SK-N-SH (cell line): Measurements from ENCODE around the gene BTBD18. TPM values are rescaled to one million over a fixed set of nuclear protein-coding genes. Genes with fewer than 3 reads are reported as not detected.

Experiments used
- CTCF ChIA-PET: fragments of 300-600, 350-600 bp; formaldehyde crosslinking; extraction: SDS; loops from one replicate; lab custom pipeline; 2021; lab: Yijun Ruan, JAX
- POLR2A ChIA-PET: fragments of 350-600 bp; sonication (Branson Sonifier 250); formaldehyde crosslinking; extraction: SDS; loops from one replicate; lab custom pipeline; 2020; ENCODE audit warnings: antibody characterized with exemption, inconsistent platforms; lab: Yijun Ruan, JAX
- DNase-seq: peaks from one replicate; pipeline ENCODE4 v3.0.0; 2012
- H2AFZ ChIP-seq: fragments of 200-600 bp; sonication (generic); 2 replicates; pipeline ENCODE4 v1.8.1; 2016; ENCODE audit warnings: antibody characterized with exemption, mild to moderate bottlenecking, low read depth
- H3F3A ChIP-seq: fragments of 200-600 bp; sonication (generic); replicated peaks from 2 replicates; pipeline ENCODE3; 2016; ENCODE audit warnings: antibody characterized with exemption, mild to moderate bottlenecking; ENCODE audit not compliant: insufficient read depth
- H3K27ac ChIP-seq, 2 experiments: fragments of 200-500 bp in 1 of 2; fragments of 200-600 bp in 1 of 2; sonication (Bioruptor generic) in 1 of 2; sonication (generic), shearing (Covaris generic) in 1 of 2; 2 replicates each; pipeline versions ENCODE4 v1.5.1 to v1.6.1; 2014 to 2016; ENCODE audit warnings: low read depth in 2 of 2, inconsistent platforms in 1 of 2, low read length in 1 of 2, mild to moderate bottlenecking in 1 of 2, mixed read lengths in 1 of 2
- H3K27me3 ChIP-seq: fragments of 200-600 bp; sonication (generic), shearing (Covaris generic); 2 replicates; pipeline ENCODE4 v1.6.1; 2016; ENCODE audit warnings: mixed run types; ENCODE audit not compliant: insufficient read depth
- H3K36me3 ChIP-seq, 2 experiments: fragments of 200-500 bp in 1 of 2; fragments of 200-600 bp in 1 of 2; sonication (Bioruptor generic) in 1 of 2; sonication (generic) in 1 of 2; replicated peaks in 1 of 2; 2 replicates each; pipeline versions ENCODE3 to v1.5.1; 2014 to 2016; ENCODE audit warnings: low read length in 1 of 2, mild to moderate bottlenecking in 1 of 2; ENCODE audit not compliant: insufficient read depth in 2 of 2, control insufficient read depth in 1 of 2
- H3K4me1 ChIP-seq, 2 experiments: fragments of 200-500 bp in 1 of 2; fragments of 200-600 bp in 1 of 2; sonication (Bioruptor generic) in 1 of 2; sonication (generic), shearing (Covaris generic) in 1 of 2; 2 replicates each; pipeline versions ENCODE4 v1.5.1 to v1.6.1; 2014 to 2016; ENCODE audit warnings: low read depth in 1 of 2, low read length in 1 of 2, mixed run types in 1 of 2; ENCODE audit not compliant: insufficient read depth in 2 of 2, control insufficient read depth in 1 of 2
- H3K4me2 ChIP-seq: fragments of 200-600 bp; sonication (generic), shearing (Covaris generic); 2 replicates; pipeline ENCODE4 v1.6.1; 2017; ENCODE audit warnings: mixed run types
- H3K4me3 ChIP-seq, 2 experiments: fragments of 200-500 bp in 1 of 2; fragments of 200-600 bp in 1 of 2; sonication (Bioruptor generic) in 1 of 2; sonication (generic), shearing (Covaris generic) in 1 of 2; 2 replicates each; pipeline versions ENCODE4 v1.5.1 to v1.8.1; 2014 to 2016; ENCODE audit warnings: low read depth in 2 of 2, inconsistent platforms in 1 of 2, low read length in 1 of 2, mild to moderate bottlenecking in 1 of 2, mixed read lengths in 1 of 2, moderate library complexity in 1 of 2
- H3K79me2 ChIP-seq: fragments of 200-600 bp; sonication (generic); 2 replicates; pipeline ENCODE4 v1.8.1; 2017; ENCODE audit warnings: mild to moderate bottlenecking; ENCODE audit not compliant: insufficient read depth
- H3K9ac ChIP-seq: fragments of 200-600 bp; sonication (generic); 2 replicates; pipeline ENCODE4 v1.6.1; 2017; ENCODE audit warnings: mixed run types
- H3K9me2 ChIP-seq: fragments of 200-600 bp; sonication (generic); 2 replicates; pipeline ENCODE4 v1.6.1; 2017; ENCODE audit warnings: mixed run types
- H3K9me3 ChIP-seq: fragments of 200-600 bp; sonication (generic); 2 replicates; pipeline ENCODE4 v1.6.1; 2017; ENCODE audit warnings: mixed run types, mild to moderate bottlenecking, moderate library complexity
- H4K20me1 ChIP-seq: fragments of 200-600 bp; sonication (generic); 2 replicates; pipeline ENCODE4 v1.6.1; 2017; ENCODE audit warnings: mild to moderate bottlenecking, mixed run types; ENCODE audit not compliant: insufficient read depth
- ELF1 ChIP-seq: IDR thresholded peaks from 2 replicates; pipeline ENCODE4 v1.4.0; 2012
- EZH2phosphoT487 ChIP-seq: fragments of 200-600 bp; sonication (generic); IDR thresholded peaks from 2 replicates; pipeline ENCODE4 v1.6.1; 2017; ENCODE audit warnings: low read depth, mixed run types, mild to moderate bottlenecking, antibody characterized with exemption, moderate library complexity, borderline replicate concordance
- FOXJ3 ChIP-seq: sonication (generic); formaldehyde crosslinking; IDR thresholded peaks from 2 replicates; pipeline ENCODE4 v1.5.1; 2020; ENCODE audit warnings: mild to moderate bottlenecking, missing genetic modification reagents
- GABPA ChIP-seq: IDR thresholded peaks from 2 replicates; pipeline ENCODE4 v1.4.0; 2012; ENCODE audit warnings: low read depth, mild to moderate bottlenecking
- NFIC ChIP-seq: IDR thresholded peaks from 2 replicates; pipeline ENCODE4 v1.4.0; 2012; ENCODE audit warnings: borderline replicate concordance
- POLR2AphosphoS5 ChIP-seq: IDR thresholded peaks from 2 replicates; pipeline ENCODE4 v1.6.1; 2012; ENCODE audit warnings: low read depth, low read length
- RAD21 ChIP-seq: IDR thresholded peaks from 2 replicates; pipeline ENCODE4 v1.6.1; 2012; ENCODE audit warnings: mild to moderate bottlenecking, low read length
- SIN3A ChIP-seq: IDR thresholded peaks from 2 replicates; pipeline ENCODE4 v1.6.1; 2012; ENCODE audit warnings: low read depth, mild to moderate bottlenecking, low read length, moderate library complexity, borderline replicate concordance
- TAF1 ChIP-seq: IDR thresholded peaks from 2 replicates; pipeline ENCODE4 v1.6.1; 2012; ENCODE audit warnings: low read depth, mild to moderate bottlenecking, low read length, moderate library complexity, borderline replicate concordance
- WGBS: methylation state at CpG from one replicate; pipeline ENCODE4 v1.1.6; 2017; ENCODE audit warnings: low lambda C conversion rate; 5-methylcytosine and 5-hydroxymethylcytosine counted together
- polyA plus RNA-seq, 3 experiments: library from polyadenylated mRNA; depleted of rRNA; stranded (reverse); fragments of >200 nt; gene quantifications; 2 replicates each; pipeline ENCODE4 v1.2.3, GENCODE V29; 2012
- TF ChIP-seq, protein P1 (sequence below): IDR thresholded peaks from 2 replicates; pipeline ENCODE4; 2012
- TF ChIP-seq, protein P2 (sequence below): IDR thresholded peaks from 2 replicates; pipeline ENCODE4 v1.4.0; 2012; ENCODE audit warnings: low read depth, borderline replicate concordance

Gene BTBD18
- polyA plus RNA-seq, 1 of the 3 experiments (the other 2 are of a cell fraction): not detected

DNA sequence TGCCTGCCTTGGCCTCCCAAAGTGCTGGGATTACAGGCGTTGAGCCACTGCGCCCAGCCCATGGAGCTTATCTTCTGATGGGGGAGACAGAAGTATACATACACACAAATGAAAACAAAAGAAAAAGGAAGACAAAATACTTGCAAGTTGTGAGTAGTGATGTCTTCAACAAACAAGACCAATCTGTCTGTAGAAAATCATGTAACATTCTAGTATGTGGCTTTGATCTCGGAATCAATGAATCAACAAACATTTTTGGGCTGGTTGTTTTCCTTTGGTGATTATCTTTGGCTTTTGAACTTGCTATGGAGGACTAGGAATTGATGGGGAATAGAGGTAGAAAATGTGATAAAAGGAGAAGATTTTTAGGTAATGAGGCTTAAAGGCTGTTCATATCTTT, 6.6 kb upstream of the BTBD18 start:
- no peaks in the 10 kb centered on the region for H3K9me2 ChIP-seq
- no peaks in the 10 kb centered on the region for H3K36me3 ChIP-seq
- no peak overlapping the region for H3K4me2 ChIP-seq
- peaks cover 5% of the 10 kb centered on the region for H3F3A ChIP-seq
- DNase-seq: no peak
- H3K4me3 ChIP-seq: no peak overlapping the region
- no peaks in the 10 kb centered on the region for H3K9me3 ChIP-seq
- no peaks in the 10 kb centered on the region; a peak in 1 of 4 replicates for H3K4me1 ChIP-seq
- H2AFZ ChIP-seq: no peak overlapping the region
- TF ChIP-seq ELF1 (no peak), FOXJ3 (CRISPR knock-in tag) (no peak), EZH2phosphoT487 (no peak), SIN3A (no peak), TAF1 (no peak), NFIC (no peak), GABPA (no peak)
- TF ChIP-seq, protein P1, sequence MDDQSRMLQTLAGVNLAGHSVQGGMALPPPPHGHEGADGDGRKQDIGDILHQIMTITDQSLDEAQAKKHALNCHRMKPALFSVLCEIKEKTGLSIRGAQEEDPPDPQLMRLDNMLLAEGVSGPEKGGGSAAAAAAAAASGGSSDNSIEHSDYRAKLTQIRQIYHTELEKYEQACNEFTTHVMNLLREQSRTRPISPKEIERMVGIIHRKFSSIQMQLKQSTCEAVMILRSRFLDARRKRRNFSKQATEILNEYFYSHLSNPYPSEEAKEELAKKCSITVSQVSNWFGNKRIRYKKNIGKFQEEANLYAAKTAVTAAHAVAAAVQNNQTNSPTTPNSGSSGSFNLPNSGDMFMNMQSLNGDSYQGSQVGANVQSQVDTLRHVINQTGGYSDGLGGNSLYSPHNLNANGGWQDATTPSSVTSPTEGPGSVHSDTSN: no peak
- TF ChIP-seq, protein P2, sequence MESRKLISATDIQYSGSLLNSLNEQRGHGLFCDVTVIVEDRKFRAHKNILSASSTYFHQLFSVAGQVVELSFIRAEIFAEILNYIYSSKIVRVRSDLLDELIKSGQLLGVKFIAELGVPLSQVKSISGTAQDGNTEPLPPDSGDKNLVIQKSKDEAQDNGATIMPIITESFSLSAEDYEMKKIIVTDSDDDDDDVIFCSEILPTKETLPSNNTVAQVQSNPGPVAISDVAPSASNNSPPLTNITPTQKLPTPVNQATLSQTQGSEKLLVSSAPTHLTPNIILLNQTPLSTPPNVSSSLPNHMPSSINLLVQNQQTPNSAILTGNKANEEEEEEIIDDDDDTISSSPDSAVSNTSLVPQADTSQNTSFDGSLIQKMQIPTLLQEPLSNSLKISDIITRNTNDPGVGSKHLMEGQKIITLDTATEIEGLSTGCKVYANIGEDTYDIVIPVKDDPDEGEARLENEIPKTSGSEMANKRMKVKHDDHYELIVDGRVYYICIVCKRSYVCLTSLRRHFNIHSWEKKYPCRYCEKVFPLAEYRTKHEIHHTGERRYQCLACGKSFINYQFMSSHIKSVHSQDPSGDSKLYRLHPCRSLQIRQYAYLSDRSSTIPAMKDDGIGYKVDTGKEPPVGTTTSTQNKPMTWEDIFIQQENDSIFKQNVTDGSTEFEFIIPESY: no peak
- no peak overlapping the region for H3K9ac ChIP-seq
- ChIA-PET CTCF (interaction anchor here (0.8 to 10.0 kb wide), 3 partner anchors 17 to 64 kb away, joined by 3 to 116 read pairs (median 3); no protein-coding TSS in a partner anchor), POLR2A (no interaction called here)
- H4K20me1 ChIP-seq: no peaks in the 10 kb centered on the region
- peaks cover 15% of the 10 kb centered on the region for H3K79me2 ChIP-seq
- no peak overlapping the region for H3K27ac ChIP-seq
- no peaks in the 10 kb centered on the region for H3K27me3 ChIP-seq
- 91% methylated on average over 3 of the region's 3 CpGs for WGBS

DNA sequence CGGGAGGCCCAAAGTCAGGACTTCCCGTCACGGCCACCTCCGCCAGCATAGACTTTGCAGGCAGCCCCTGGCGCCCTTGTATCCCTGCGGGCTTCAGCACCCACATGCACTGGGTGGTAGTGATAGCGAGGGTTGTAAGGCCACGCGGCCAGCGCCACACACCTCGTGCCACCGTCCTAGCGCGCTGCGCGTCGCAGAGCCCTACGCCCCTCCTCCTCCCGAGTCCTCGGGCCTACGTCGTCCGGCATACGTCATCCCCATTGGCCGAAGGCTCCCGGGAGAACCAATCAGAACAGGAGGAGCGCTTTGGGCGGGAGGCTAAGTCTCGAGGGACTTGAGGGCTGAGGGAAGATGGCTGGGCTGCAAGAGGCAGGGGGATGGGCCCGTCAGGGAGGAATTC, 1.3 kb upstream of the BTBD18 start:
- Histone ChIP-seq H3K9ac (no peak overlapping the region), H3K36me3 (no peaks in the 10 kb centered on the region), H4K20me1 (no peaks in the 10 kb centered on the region), H3K9me2 (no peaks in the 10 kb centered on the region), H3K4me1 (no peaks in the 10 kb centered on the region), H3K79me2 (no peaks in the 10 kb centered on the region), H3K4me2 (no peak overlapping the region), H3K27me3 (no peaks in the 10 kb centered on the region), H2AFZ (no peak overlapping the region)
- DNase-seq: no peak
- CTCF ChIA-PET: interaction anchor here (1.2 to 13.2 kb wide), 2 partner anchors 9 to 49 kb away, joined by 4 to 142 read pairs; partner anchors contain the start of gene CTNND1
- TF ChIP-seq POLR2AphosphoS5 (no peak), FOXJ3 (CRISPR knock-in tag) (no peak), RAD21 (no peak)
- TF ChIP-seq, all 33 proteins: peak for 0
- Histone ChIP-seq H3K9me3 (no peaks in the 10 kb centered on the region), H3K27ac (no peak overlapping the region), H3F3A (peaks cover 11% of the 10 kb centered on the region), H3K4me3 (no peak overlapping the region)
- WGBS: 96% methylated on average over 23 of the region's 30 CpGs
- POLR2A ChIA-PET: interaction anchor here (2.2 kb wide), 1 partner anchor 48 kb away, joined by 12 read pairs; no protein-coding TSS in a partner anchor
